ENCODE results near the gene TRIM6. TPM values are rescaled to one million over a fixed set of nuclear protein-coding genes. Genes with fewer than 3 reads are reported as not detected.
"Not testable (repeated sequence)": the region's sequence is repeated elsewhere in the genome, so short reads cannot be mapped to it uniquely, and the experiment has no call there.

TRIM6 gene
- total RNA-seq, 1 donor from 2014 or later: 0.84 TPM

DNA sequence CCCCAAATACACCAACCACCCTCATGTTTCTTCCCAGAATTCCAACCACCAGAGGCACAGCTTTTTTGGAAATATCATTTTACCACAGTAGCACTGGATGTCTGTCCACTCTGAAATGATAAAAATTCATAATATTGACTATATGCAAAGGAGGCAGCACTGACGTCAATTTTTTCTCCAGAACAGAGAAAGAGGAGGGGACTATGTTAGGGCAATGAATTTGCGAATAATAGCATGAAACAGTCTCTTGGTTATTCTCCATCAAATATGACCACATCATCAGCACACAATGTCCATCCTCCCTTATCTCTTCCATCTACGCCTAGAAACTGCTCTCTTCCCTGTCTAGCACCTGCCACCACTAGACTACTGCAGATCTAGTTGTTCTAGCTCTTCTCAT is 49.7 kb downstream of the TRIM6 start:
- intact Hi-C loops (cut with DNase I): no loop called here
- DNase-seq (ENCODE audit: missing footprints): no peak
- no peak for ATAC-seq

DNA sequence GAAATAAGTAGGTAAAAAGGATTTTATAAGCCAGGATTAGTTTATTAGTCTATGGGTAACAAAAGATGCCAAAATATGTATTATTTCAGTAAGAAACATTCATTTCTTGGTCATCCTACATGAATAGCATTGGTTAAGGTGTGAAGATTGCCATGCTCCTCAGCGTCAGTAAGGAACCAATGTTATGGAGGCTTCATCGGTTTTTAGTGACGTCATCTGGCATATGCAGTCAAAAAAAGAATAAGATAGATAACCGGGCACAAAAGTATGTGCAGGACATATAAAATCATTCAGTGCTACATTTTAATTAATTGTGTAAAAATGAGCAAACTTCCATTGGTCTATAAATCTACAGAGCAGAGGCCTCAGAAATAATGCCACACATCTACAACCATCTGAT is 59.0 kb downstream of the TRIM6 start:
- intact Hi-C loops (cut with DNase I): no loop called here
- DNase-seq (ENCODE audit: missing footprints) (no peak), ATAC-seq (no peak)

DNA sequence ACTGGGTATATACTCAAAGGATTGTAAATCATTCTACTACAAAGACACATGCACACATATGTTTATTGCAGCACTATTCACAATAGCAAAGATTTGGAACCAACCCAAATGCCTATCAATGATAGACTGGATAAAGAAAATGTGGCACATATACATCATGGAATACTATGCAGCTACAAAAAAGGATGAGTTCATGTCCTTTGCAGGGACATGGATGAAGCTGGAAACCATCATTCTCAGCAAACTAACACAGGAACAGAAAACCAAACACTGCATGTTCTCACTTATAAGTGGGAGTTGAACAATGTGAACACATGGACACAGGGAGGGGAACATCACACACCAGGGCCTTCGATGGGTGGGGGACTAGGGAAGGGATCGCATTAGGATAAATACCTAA is 60.5 kb downstream of the TRIM6 start:
- DNase-seq (ENCODE audit: missing footprints); intact Hi-C loops (cut with DNase I); ATAC-seq: not testable (repeated sequence)

DNA sequence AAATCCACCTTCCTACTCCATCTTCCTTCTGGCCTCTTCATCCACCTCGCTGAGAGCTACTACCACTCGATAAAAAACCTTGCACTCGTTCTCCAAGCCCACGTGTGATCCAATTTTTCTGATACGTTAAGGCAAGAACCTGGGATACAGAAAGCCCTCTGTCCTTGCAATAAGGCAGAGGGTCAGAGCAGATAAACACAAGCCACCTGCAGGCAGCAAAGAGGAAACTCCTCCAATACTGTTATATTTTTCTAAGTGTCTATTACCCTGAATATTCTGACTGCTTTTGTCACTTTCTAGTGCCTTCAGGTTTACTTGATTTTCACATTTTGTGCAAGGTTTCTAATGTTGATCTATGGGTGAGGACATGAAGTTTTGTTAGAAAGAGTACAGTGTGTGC is 61.9 kb downstream of the TRIM6 start:
- ATAC-seq: no peak

More for the DNA sequence above, 61.9 kb downstream of the TRIM6 start:
- intact Hi-C loops (cut with DNase I): no loop called here
- DNase-seq (ENCODE audit: missing footprints): no peak

Other genes with a start within 250 kb of the TRIM6 start
- gene OR51B6, start 245.1 kb upstream of the TRIM6 start, total RNA-seq: not detected
- gene OR51M1, start 212.8 kb upstream of the TRIM6 start, total RNA-seq: not detected
- not detected for gene OR51Q1, start 174.5 kb upstream of the TRIM6 start, total RNA-seq
- gene OR51I1, start 155.1 kb upstream of the TRIM6 start, total RNA-seq: not detected
- gene OR51I2, start 147.3 kb upstream of the TRIM6 start, total RNA-seq: not detected
- not detected for gene OR52D1, start 108.0 kb upstream of the TRIM6 start, total RNA-seq
- not detected for gene UBQLN3, start 86.7 kb upstream of the TRIM6 start, total RNA-seq
- 0.24 TPM for gene UBQLNL, start 79.9 kb upstream of the TRIM6 start, total RNA-seq
- not detected for gene OR52H1, start 48.1 kb upstream of the TRIM6 start, total RNA-seq
- not detected for gene OR52B6, start 15.8 kb upstream of the TRIM6 start, total RNA-seq
- gene TRIM34, start 28.4 kb downstream of the TRIM6 start, total RNA-seq: 2.8 TPM
- gene TRIM5, start 88.4 kb downstream of the TRIM6 start, total RNA-seq: 9.8 TPM
- 22.4 TPM for gene TRIM22, start 93.2 kb downstream of the TRIM6 start, total RNA-seq
- not detected for gene OR56B1, start 139.8 kb downstream of the TRIM6 start, total RNA-seq
- gene OR52N4, start 157.6 kb downstream of the TRIM6 start, total RNA-seq: not detected
- gene OR52N5, start 186.7 kb downstream of the TRIM6 start, total RNA-seq: not detected
- gene OR52N1, start 194.6 kb downstream of the TRIM6 start, total RNA-seq: not detected
- gene OR52N2, start 212.3 kb downstream of the TRIM6 start, total RNA-seq: not detected
- not detected for gene OR52E6, start 245.3 kb downstream of the TRIM6 start, total RNA-seq